Thyroid gland (tissue), 4 donors: ENCODE measurements around the gene CAMTA1.

Source experiments
- CTCF ChIP-seq, 6 experiments: fragments of 200-600 bp in 3 of 6; fragments of 450-650 bp in 3 of 6; sonication (generic) in 3 of 6; IDR thresholded peaks; one replicate each; pipeline ENCODE4 v1.5.1; 2016 to 2019; ENCODE audit warnings: antibody characterized with exemption in 6 of 6, mild to moderate bottlenecking in 2 of 6, inconsistent platforms in 1 of 6, moderate library complexity in 1 of 6
- POLR2A ChIP-seq, 2 donors: fragments of 450-650 bp; IDR thresholded peaks; one replicate each; pipeline ENCODE4 v1.6.1; 2017; ENCODE audit warnings: antibody characterized with exemption in 2 of 2, mild to moderate bottlenecking in 2 of 2, moderate library complexity in 1 of 2

- no peak for TF ChIP-seq CTCF (IDR thresholded peaks at IDR 0.05)
- TF ChIP-seq POLR2A (IDR thresholded peaks at IDR 0.05): no peak
Measured at GRCh38 chr1:7427605-7428300, 642.5 kb downstream of the CAMTA1 start.
